Panc1 (cell line): Measurements from ENCODE around the gene STMP1.

ENCODE experiments used
- POLR2AphosphoS5 ChIP-seq: IDR thresholded peaks from 2 replicates; pipeline ENCODE4 v1.6.1; 2012; ENCODE audit warnings: mild to moderate bottlenecking, low read depth, low read length, moderate library complexity
- TF ChIP-seq, protein P1 (sequence below): fragments of 450-650 bp; IDR thresholded peaks from 2 replicates; pipeline ENCODE4 v1.5.1; 2017; ENCODE audit warnings: mild to moderate bottlenecking

GRCh38 chr7:135712182-135712782, 50.0 kb downstream of the STMP1 start:
- TF ChIP-seq, protein P1, sequence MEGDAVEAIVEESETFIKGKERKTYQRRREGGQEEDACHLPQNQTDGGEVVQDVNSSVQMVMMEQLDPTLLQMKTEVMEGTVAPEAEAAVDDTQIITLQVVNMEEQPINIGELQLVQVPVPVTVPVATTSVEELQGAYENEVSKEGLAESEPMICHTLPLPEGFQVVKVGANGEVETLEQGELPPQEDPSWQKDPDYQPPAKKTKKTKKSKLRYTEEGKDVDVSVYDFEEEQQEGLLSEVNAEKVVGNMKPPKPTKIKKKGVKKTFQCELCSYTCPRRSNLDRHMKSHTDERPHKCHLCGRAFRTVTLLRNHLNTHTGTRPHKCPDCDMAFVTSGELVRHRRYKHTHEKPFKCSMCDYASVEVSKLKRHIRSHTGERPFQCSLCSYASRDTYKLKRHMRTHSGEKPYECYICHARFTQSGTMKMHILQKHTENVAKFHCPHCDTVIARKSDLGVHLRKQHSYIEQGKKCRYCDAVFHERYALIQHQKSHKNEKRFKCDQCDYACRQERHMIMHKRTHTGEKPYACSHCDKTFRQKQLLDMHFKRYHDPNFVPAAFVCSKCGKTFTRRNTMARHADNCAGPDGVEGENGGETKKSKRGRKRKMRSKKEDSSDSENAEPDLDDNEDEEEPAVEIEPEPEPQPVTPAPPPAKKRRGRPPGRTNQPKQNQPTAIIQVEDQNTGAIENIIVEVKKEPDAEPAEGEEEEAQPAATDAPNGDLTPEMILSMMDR = peak; percentile 10; the same call in 1 of the 2 replicates
- no peak for TF ChIP-seq POLR2AphosphoS5
